HEK293 (cell line): ENCODE data around the gene ABCA5.

Experiments
- BCL11B ChIP-seq: fragments of 450-650 bp; formaldehyde crosslinking; IDR thresholded peaks from 2 replicates; pipeline ENCODE4 v1.5.1; 2016; ENCODE audit warnings: low read depth, missing biosample characterization, missing genetic modification characterization
- FEZF1 ChIP-seq: fragments of 450-650 bp; formaldehyde crosslinking; IDR thresholded peaks from 2 replicates; pipeline ENCODE4 v1.5.1; 2016; ENCODE audit warnings: missing biosample characterization, missing genetic modification characterization
- GLIS2 ChIP-seq: fragments of 450-650 bp; formaldehyde crosslinking; IDR thresholded peaks from 2 replicates; pipeline ENCODE4 v1.5.1; 2016; ENCODE audit warnings: missing biosample characterization, missing genetic modification characterization
- IKZF3 ChIP-seq: fragments of 450-650 bp; IDR thresholded peaks from 2 replicates; pipeline ENCODE4 v1.5.0; 2018; ENCODE audit warnings: missing biosample characterization, mild to moderate bottlenecking, missing genetic modification characterization, moderate library complexity
- KLF16 ChIP-seq: fragments of 450-650 bp; formaldehyde crosslinking; IDR thresholded peaks from 2 replicates; pipeline ENCODE4 v1.5.1; 2017; ENCODE audit warnings: missing biosample characterization, missing genetic modification characterization
- SCRT2 ChIP-seq: fragments of 450-650 bp; formaldehyde crosslinking; IDR thresholded peaks from 2 replicates; pipeline ENCODE4 v1.5.1; 2016; ENCODE audit warnings: missing biosample characterization, missing genetic modification characterization
- SP7 ChIP-seq: fragments of 450-650 bp; formaldehyde crosslinking; IDR thresholded peaks from 2 replicates; pipeline ENCODE4 v1.5.1; 2016; ENCODE audit warnings: missing biosample characterization, missing genetic modification characterization
- TRIM28 ChIP-seq: IDR thresholded peaks from 2 replicates; pipeline ENCODE4 v1.6.1; 2011; ENCODE audit warnings: low read length, control low read depth, borderline replicate concordance
- ZBTB8A ChIP-seq: fragments of 450-650 bp; formaldehyde crosslinking; IDR thresholded peaks from 2 replicates; pipeline ENCODE4 v1.5.1; 2016; ENCODE audit warnings: missing biosample characterization, missing genetic modification characterization
- ZEB2 ChIP-seq: fragments of 450-650 bp; formaldehyde crosslinking; IDR thresholded peaks from 2 replicates; pipeline ENCODE4 v1.5.1; 2016; ENCODE audit warnings: missing biosample characterization, missing genetic modification characterization
- ZFHX2 ChIP-seq: fragments of 450-650 bp; formaldehyde crosslinking; conservative IDR thresholded peaks from 2 replicates; pipeline ENCODE4 v1.5.1; 2016; ENCODE audit warnings: missing biosample characterization, missing genetic modification characterization
- ZIC2 ChIP-seq: fragments of 450-650 bp; formaldehyde crosslinking; IDR thresholded peaks from 2 replicates; pipeline ENCODE4 v1.5.1; 2016; ENCODE audit warnings: missing biosample characterization, missing genetic modification characterization
- ZNF16 ChIP-seq: fragments of 450-650 bp; formaldehyde crosslinking; IDR thresholded peaks from 2 replicates; pipeline ENCODE4 v1.5.1; 2016; ENCODE audit warnings: low read depth, missing biosample characterization, missing genetic modification characterization
- ZNF221 ChIP-seq: fragments of 450-650 bp; formaldehyde crosslinking; IDR thresholded peaks from 2 replicates; pipeline ENCODE4 v1.5.1; 2017; ENCODE audit warnings: missing biosample characterization, missing genetic modification characterization, borderline replicate concordance
- ZNF266 ChIP-seq: fragments of 450-650 bp; formaldehyde crosslinking; IDR thresholded peaks from 2 replicates; pipeline ENCODE4 v1.5.1; 2016; ENCODE audit warnings: missing biosample characterization, missing genetic modification characterization, low read depth
- ZNF335 ChIP-seq: fragments of 450-650 bp; formaldehyde crosslinking; conservative IDR thresholded peaks from 2 replicates; pipeline ENCODE4 v1.5.1; 2016; ENCODE audit warnings: missing biosample characterization, missing genetic modification characterization
- ZNF354C ChIP-seq: fragments of 450-650 bp; formaldehyde crosslinking; IDR thresholded peaks from 2 replicates; pipeline ENCODE4 v1.5.1; 2016; ENCODE audit warnings: missing biosample characterization, missing genetic modification characterization, low read depth, borderline replicate concordance
- ZNF398 ChIP-seq: fragments of 450-650 bp; formaldehyde crosslinking; IDR thresholded peaks from 2 replicates; pipeline ENCODE4 v1.5.1; 2017; ENCODE audit warnings: missing biosample characterization, missing genetic modification characterization
- ZNF423 ChIP-seq: fragments of 450-650 bp; formaldehyde crosslinking; IDR thresholded peaks from 2 replicates; pipeline ENCODE4 v1.5.1; 2016; ENCODE audit warnings: missing biosample characterization, missing genetic modification characterization
- ZNF513 ChIP-seq: fragments of 450-650 bp; IDR thresholded peaks from 2 replicates; pipeline ENCODE4 v1.5.1; 2018; ENCODE audit warnings: missing biosample characterization, missing genetic modification characterization
- ZNF530 ChIP-seq: fragments of 450-650 bp; formaldehyde crosslinking; IDR thresholded peaks from 2 replicates; pipeline ENCODE4 v1.5.1; 2016; ENCODE audit warnings: low read depth, missing biosample characterization, missing genetic modification characterization
- ZNF558 ChIP-seq: fragments of 450-650 bp; formaldehyde crosslinking; IDR thresholded peaks from 2 replicates; pipeline ENCODE4 v1.5.1; 2016; ENCODE audit warnings: missing biosample characterization, missing genetic modification characterization
- ZNF571 ChIP-seq: fragments of 450-650 bp; formaldehyde crosslinking; IDR thresholded peaks from 2 replicates; pipeline ENCODE4 v1.5.0; 2017; ENCODE audit warnings: missing biosample characterization, missing genetic modification characterization
- ZNF624 ChIP-seq: fragments of 450-650 bp; formaldehyde crosslinking; IDR thresholded peaks from 2 replicates; pipeline ENCODE4 v1.5.1; 2017; ENCODE audit warnings: missing biosample characterization, missing genetic modification characterization
- ZNF664 ChIP-seq: fragments of 450-650 bp; formaldehyde crosslinking; IDR thresholded peaks from 2 replicates; pipeline ENCODE4 v1.5.1; 2016; ENCODE audit warnings: missing biosample characterization, missing genetic modification characterization
- ZNF701 ChIP-seq: fragments of 450-650 bp; formaldehyde crosslinking; IDR thresholded peaks from 2 replicates; pipeline ENCODE4 v1.5.1; 2016; ENCODE audit warnings: missing biosample characterization, missing genetic modification characterization
- ZNF76 ChIP-seq: fragments of 450-650 bp; formaldehyde crosslinking; IDR thresholded peaks from 2 replicates; pipeline ENCODE4; 2016; ENCODE audit warnings: low read depth, missing biosample characterization, missing genetic modification characterization, borderline replicate concordance
- ZSCAN23 ChIP-seq: fragments of 450-650 bp; formaldehyde crosslinking; IDR thresholded peaks from 2 replicates; pipeline ENCODE4 v1.5.1; 2016; ENCODE audit warnings: missing biosample characterization, missing genetic modification characterization
- TF ChIP-seq, protein P1 (sequence below): fragments of 450-650 bp; formaldehyde crosslinking; IDR thresholded peaks from 2 replicates; pipeline ENCODE4 v1.5.1; 2016; ENCODE audit warnings: missing biosample characterization, missing genetic modification characterization
- TF ChIP-seq, protein P2 (sequence below): fragments of 450-650 bp; formaldehyde crosslinking; IDR thresholded peaks from 2 replicates; pipeline ENCODE4 v1.5.1; 2016; ENCODE audit warnings: missing biosample characterization, missing genetic modification characterization, borderline replicate concordance
- TF ChIP-seq, protein P3 (sequence below): fragments of 450-650 bp; formaldehyde crosslinking; IDR thresholded peaks from 2 replicates; pipeline ENCODE4 v1.5.1; 2016; ENCODE audit warnings: missing biosample characterization, missing genetic modification characterization

ABCA5 gene

DNA sequence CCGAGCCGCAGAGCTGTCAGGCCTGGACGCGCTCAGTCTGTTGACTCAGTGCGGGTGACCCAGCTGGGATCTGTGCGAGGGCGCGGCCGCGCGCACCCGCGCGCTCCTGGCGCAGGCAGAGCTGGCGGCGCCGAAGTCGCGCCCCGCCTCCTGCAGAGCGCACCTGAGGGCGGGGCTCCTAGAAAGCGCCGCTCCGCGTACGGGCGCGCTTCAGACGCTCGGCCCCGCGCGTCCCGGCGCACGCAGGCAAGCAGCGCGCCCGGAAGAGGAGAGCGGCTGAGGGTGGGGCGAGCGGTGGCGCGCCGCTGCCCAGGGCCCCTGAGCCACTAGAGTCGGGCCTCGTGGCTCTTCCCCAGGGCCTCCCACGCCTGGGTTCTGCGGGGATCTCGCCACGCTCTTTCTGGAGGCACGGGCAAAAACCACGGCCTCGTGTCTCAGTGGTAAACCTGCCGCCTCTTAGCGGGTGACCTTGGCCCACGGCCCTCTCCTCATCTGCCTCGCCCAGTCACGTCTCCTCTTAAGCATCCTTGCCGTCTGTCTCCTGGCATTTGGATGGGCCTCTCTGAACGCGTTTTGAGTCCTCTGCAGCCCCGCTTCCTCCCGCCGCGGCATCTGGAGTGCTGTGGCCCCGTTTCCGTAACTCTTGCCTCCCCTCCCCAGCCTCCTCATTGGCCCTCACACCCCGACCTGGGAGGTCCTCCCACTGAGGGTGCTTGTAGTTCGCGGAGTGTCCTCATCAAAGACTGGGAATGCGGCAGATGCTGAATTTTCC, at the start of gene ABCA5 (continued):
- TF ChIP-seq, protein P1, sequence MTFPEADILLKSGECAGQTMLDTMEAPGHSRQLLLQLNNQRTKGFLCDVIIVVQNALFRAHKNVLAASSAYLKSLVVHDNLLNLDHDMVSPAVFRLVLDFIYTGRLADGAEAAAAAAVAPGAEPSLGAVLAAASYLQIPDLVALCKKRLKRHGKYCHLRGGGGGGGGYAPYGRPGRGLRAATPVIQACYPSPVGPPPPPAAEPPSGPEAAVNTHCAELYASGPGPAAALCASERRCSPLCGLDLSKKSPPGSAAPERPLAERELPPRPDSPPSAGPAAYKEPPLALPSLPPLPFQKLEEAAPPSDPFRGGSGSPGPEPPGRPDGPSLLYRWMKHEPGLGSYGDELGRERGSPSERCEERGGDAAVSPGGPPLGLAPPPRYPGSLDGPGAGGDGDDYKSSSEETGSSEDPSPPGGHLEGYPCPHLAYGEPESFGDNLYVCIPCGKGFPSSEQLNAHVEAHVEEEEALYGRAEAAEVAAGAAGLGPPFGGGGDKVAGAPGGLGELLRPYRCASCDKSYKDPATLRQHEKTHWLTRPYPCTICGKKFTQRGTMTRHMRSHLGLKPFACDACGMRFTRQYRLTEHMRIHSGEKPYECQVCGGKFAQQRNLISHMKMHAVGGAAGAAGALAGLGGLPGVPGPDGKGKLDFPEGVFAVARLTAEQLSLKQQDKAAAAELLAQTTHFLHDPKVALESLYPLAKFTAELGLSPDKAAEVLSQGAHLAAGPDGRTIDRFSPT (tag by site-specific recombination): peak; percentile 12; the same call in 1 of the 2 replicates
- no peak for TF ChIP-seq ZNF664
- TF ChIP-seq ZBTB8A: no peak
- no peak for TF ChIP-seq ZNF221 (tag by site-specific recombination)
- no peak for TF ChIP-seq ZNF266 (tag by site-specific recombination)
- TF ChIP-seq IKZF3 (tag by site-specific recombination): no peak
- no peak for TF ChIP-seq ZNF571 (tag by site-specific recombination)
- TF ChIP-seq GLIS2: no peak
- no peak; the same call in 1 of the 2 replicates for TF ChIP-seq BCL11B (tag by site-specific recombination)
- no peak for TF ChIP-seq ZNF530 (tag by site-specific recombination)
- TF ChIP-seq SCRT2: no peak
- 0 out of 2 replicates have a peak, but pooled peaks have one; percentile 4 for TF ChIP-seq ZEB2
- no peak for TF ChIP-seq ZNF513 (tag by site-specific recombination)
- TF ChIP-seq ZNF701 (tag by site-specific recombination): no peak
- TF ChIP-seq, protein P2, sequence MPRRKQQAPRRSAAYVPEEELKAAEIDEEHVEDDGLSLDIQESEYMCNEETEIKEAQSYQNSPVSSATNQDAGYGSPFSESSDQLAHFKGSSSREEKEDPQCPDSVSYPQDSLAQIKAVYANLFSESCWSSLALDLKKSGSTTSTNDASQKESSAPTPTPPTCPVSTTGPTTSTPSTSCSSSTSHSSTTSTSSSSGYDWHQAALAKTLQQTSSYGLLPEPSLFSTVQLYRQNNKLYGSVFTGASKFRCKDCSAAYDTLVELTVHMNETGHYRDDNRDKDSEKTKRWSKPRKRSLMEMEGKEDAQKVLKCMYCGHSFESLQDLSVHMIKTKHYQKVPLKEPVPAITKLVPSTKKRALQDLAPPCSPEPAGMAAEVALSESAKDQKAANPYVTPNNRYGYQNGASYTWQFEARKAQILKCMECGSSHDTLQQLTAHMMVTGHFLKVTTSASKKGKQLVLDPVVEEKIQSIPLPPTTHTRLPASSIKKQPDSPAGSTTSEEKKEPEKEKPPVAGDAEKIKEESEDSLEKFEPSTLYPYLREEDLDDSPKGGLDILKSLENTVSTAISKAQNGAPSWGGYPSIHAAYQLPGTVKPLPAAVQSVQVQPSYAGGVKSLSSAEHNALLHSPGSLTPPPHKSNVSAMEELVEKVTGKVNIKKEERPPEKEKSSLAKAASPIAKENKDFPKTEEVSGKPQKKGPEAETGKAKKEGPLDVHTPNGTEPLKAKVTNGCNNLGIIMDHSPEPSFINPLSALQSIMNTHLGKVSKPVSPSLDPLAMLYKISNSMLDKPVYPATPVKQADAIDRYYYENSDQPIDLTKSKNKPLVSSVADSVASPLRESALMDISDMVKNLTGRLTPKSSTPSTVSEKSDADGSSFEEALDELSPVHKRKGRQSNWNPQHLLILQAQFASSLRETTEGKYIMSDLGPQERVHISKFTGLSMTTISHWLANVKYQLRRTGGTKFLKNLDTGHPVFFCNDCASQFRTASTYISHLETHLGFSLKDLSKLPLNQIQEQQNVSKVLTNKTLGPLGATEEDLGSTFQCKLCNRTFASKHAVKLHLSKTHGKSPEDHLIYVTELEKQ (tag by site-specific recombination): no peak
- TF ChIP-seq, protein P3, sequence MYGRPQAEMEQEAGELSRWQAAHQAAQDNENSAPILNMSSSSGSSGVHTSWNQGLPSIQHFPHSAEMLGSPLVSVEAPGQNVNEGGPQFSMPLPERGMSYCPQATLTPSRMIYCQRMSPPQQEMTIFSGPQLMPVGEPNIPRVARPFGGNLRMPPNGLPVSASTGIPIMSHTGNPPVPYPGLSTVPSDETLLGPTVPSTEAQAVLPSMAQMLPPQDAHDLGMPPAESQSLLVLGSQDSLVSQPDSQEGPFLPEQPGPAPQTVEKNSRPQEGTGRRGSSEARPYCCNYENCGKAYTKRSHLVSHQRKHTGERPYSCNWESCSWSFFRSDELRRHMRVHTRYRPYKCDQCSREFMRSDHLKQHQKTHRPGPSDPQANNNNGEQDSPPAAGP (tag by site-specific recombination): no peak; the same call in 1 of the 2 replicates
- TF ChIP-seq ZNF335 (tag by site-specific recombination): peak; percentile 91
- TF ChIP-seq ZSCAN23 (tag by site-specific recombination): no peak
- no peak for TF ChIP-seq ZNF423 (tag by site-specific recombination)
- peak; percentile 52 for TF ChIP-seq KLF16 (tag by site-specific recombination)
- no peak for TF ChIP-seq ZIC2 (tag by site-specific recombination)
- no peak for TF ChIP-seq ZNF354C (tag by site-specific recombination)
- no peak for TF ChIP-seq ZNF624 (tag by site-specific recombination)
- peak; percentile 23; the same call in 1 of the 2 replicates for TF ChIP-seq SP7 (tag by site-specific recombination)
- TF ChIP-seq ZFHX2 (tag by site-specific recombination): peak; percentile 52
- TF ChIP-seq FEZF1: no peak
- TF ChIP-seq TRIM28: no peak
- no peak for TF ChIP-seq ZNF558 (tag by site-specific recombination)
- no peak for TF ChIP-seq ZNF76 (tag by site-specific recombination)
- no peak for TF ChIP-seq ZNF16 (tag by site-specific recombination)
- TF ChIP-seq ZNF398 (tag by site-specific recombination): peak; percentile 42; the same call in 1 of the 2 replicates
